H9 (cell line): Measurements from ENCODE around the gene FANCI. TPM values are rescaled to one million over a fixed set of nuclear protein-coding genes. Genes with fewer than 3 reads are reported as not detected.

ENCODE experiments used
- DNase-seq: peaks from one replicate; pipeline ENCODE4 v3.0.0-alpha.2; 2017
- H2AFZ ChIP-seq: one replicate; pipeline ENCODE4 v1.6.1; 2013; ENCODE audit warnings: mild to moderate bottlenecking, low read length, control low read depth, moderate library complexity
- H2AK5ac ChIP-seq: 2 replicates; pipeline ENCODE4 v1.6.1; 2013; ENCODE audit warnings: low read length, control low read depth, mixed read lengths; ENCODE audit not compliant: insufficient read length
- H2BK120ac ChIP-seq: one replicate; pipeline ENCODE4 v1.6.1; 2013; ENCODE audit warnings: low read depth, mild to moderate bottlenecking, low read length, control low read depth, inconsistent platforms; ENCODE audit not compliant: poor library complexity, severe bottlenecking
- H2BK12ac ChIP-seq: 2 replicates; pipeline ENCODE4 v1.6.1; 2013; ENCODE audit warnings: low read length, control low read depth, mixed read lengths, low read depth; ENCODE audit not compliant: insufficient read length
- H2BK15ac ChIP-seq: 2 replicates; pipeline ENCODE4 v1.6.1; 2013; ENCODE audit warnings: low read depth, low read length, control low read depth
- H2BK20ac ChIP-seq: one replicate; pipeline ENCODE4 v1.6.1; 2013; ENCODE audit warnings: low read depth, mild to moderate bottlenecking, low read length, control low read depth, inconsistent platforms; ENCODE audit not compliant: poor library complexity, severe bottlenecking
- H2BK5ac ChIP-seq: 2 replicates; pipeline ENCODE4 v1.6.1; 2013; ENCODE audit warnings: low read length, control low read depth, mixed read lengths; ENCODE audit not compliant: insufficient read length
- H3K14ac ChIP-seq: 2 replicates; pipeline ENCODE4 v1.6.1; 2013; ENCODE audit warnings: low read length, control low read depth; ENCODE audit not compliant: insufficient read depth
- H3K18ac ChIP-seq: 2 replicates; pipeline ENCODE4 v1.6.1; 2013; ENCODE audit warnings: low read depth, mild to moderate bottlenecking, mixed read lengths, low read length, control low read depth; ENCODE audit not compliant: insufficient read length
- H3K23ac ChIP-seq: 2 replicates; pipeline ENCODE4 v1.6.1; 2013; ENCODE audit warnings: low read length, control low read depth, mixed read lengths, low read depth; ENCODE audit not compliant: insufficient read length
- H3K23me2 ChIP-seq: 2 replicates; pipeline ENCODE4 v1.6.1; 2013; ENCODE audit warnings: low read depth, mild to moderate bottlenecking, mixed read lengths, low read length, control low read depth; ENCODE audit not compliant: insufficient read length, poor library complexity, severe bottlenecking
- H3K27ac ChIP-seq: 2 replicates; pipeline ENCODE4 v1.5.1; 2013; ENCODE audit warnings: low read length, control low read depth, mixed read lengths, low read depth; ENCODE audit not compliant: insufficient read length
- H3K27me3 ChIP-seq: 2 replicates; pipeline ENCODE4 v1.6.1; 2013; ENCODE audit warnings: low read length, control low read depth, inconsistent platforms; ENCODE audit not compliant: insufficient read depth
- H3K4ac ChIP-seq: 2 replicates; pipeline ENCODE4 v1.6.1; 2013; ENCODE audit warnings: low read depth, mild to moderate bottlenecking, control low read depth, inconsistent platforms, low read length, moderate library complexity
- H3K4me1 ChIP-seq: 2 replicates; pipeline ENCODE4 v1.6.1; 2013; ENCODE audit warnings: low read length, control low read depth, inconsistent platforms; ENCODE audit not compliant: insufficient read depth
- H3K4me2 ChIP-seq: 2 replicates; pipeline ENCODE4 v1.6.1; 2013; ENCODE audit warnings: low read length, control low read depth, mixed read lengths; ENCODE audit not compliant: insufficient read length, insufficient read depth
- H3K56ac ChIP-seq: 2 replicates; pipeline ENCODE4 v1.6.1; 2013; ENCODE audit warnings: low read depth, mild to moderate bottlenecking, mixed read lengths, low read length, control low read depth; ENCODE audit not compliant: insufficient read length
- H3K79me1 ChIP-seq: 2 replicates; pipeline ENCODE4 v1.6.1; 2013; ENCODE audit warnings: low read depth, mild to moderate bottlenecking, moderate library complexity, low read length, control low read depth, inconsistent platforms; ENCODE audit not compliant: insufficient read depth, poor library complexity, severe bottlenecking
- H3K79me2 ChIP-seq: 2 replicates; pipeline ENCODE4 v1.6.1; 2013; ENCODE audit warnings: low read length, control low read depth, inconsistent platforms; ENCODE audit not compliant: insufficient read depth
- H3K9ac ChIP-seq: 2 replicates; pipeline ENCODE4 v1.6.1; 2013; ENCODE audit warnings: low read length, control low read depth, mixed read lengths; ENCODE audit not compliant: insufficient read length; ENCODE audit errors: extremely low read depth
- H3K9me3 ChIP-seq: one replicate; pipeline ENCODE4 v1.6.1; 2013; ENCODE audit warnings: low read depth, low read length, inconsistent platforms; ENCODE audit not compliant: control insufficient read depth
- H3T11ph ChIP-seq: one replicate; pipeline ENCODE4 v1.6.1; 2013; ENCODE audit warnings: mild to moderate bottlenecking, low read length, control low read depth, inconsistent platforms
- H4K20me1 ChIP-seq: one replicate; pipeline ENCODE4 v1.6.1; 2013; ENCODE audit not compliant: control insufficient read depth, insufficient read length, insufficient read depth
- H4K5ac ChIP-seq: 2 replicates; pipeline ENCODE4 v1.6.1; 2013; ENCODE audit warnings: low read depth, mild to moderate bottlenecking, mixed read lengths, low read length, control low read depth; ENCODE audit not compliant: insufficient read length
- H4K8ac ChIP-seq: replicated peaks from 2 replicates; pipeline ENCODE4 v1.6.1; 2013; ENCODE audit warnings: low read length, control low read depth, mixed read lengths, low read depth; ENCODE audit not compliant: insufficient read length
- H4K91ac ChIP-seq: 2 replicates; pipeline ENCODE4 v1.6.1; 2013; ENCODE audit warnings: low read depth, mild to moderate bottlenecking, moderate library complexity, mixed read lengths, low read length, control low read depth; ENCODE audit not compliant: insufficient read length
- H3K27ac Mint-ChIP-seq, 3 experiments: 2 replicates in 2 of 3; 3 replicates in 1 of 3; pipeline ENCODE4 v1.8.0; 2020 to 2021; ENCODE audit warnings: mixed read lengths in 3 of 3, mild to moderate bottlenecking in 1 of 3, moderate library complexity in 1 of 3
- H3K27me3 Mint-ChIP-seq: 2 replicates; pipeline ENCODE4 v1.8.0; 2021; ENCODE audit warnings: low read depth, mild to moderate bottlenecking, moderate library complexity, mixed read lengths
- H3K36me3 Mint-ChIP-seq, 3 experiments: 2 replicates in 2 of 3; 3 replicates in 1 of 3; pipeline ENCODE4 v1.8.0; 2020 to 2021; ENCODE audit warnings: low read depth in 3 of 3, mixed read lengths in 3 of 3; ENCODE audit not compliant: insufficient read depth in 1 of 3
- H3K4me1 Mint-ChIP-seq, 2 experiments: 2 replicates each; pipeline ENCODE4 v1.8.0; 2020; ENCODE audit warnings: mixed read lengths in 2 of 2
- H3K4me3 Mint-ChIP-seq, 2 experiments: 2 replicates in 1 of 2; 3 replicates in 1 of 2; pipeline ENCODE4 v1.8.0; 2020 to 2021; ENCODE audit warnings: mild to moderate bottlenecking in 2 of 2, mixed read lengths in 2 of 2, moderate library complexity in 1 of 2
- H3K9me3 Mint-ChIP-seq, 2 experiments: 2 replicates in 1 of 2; 3 replicates in 1 of 2; pipeline ENCODE4 v1.8.0; 2020; ENCODE audit warnings: mild to moderate bottlenecking in 2 of 2, mixed read lengths in 2 of 2, moderate library complexity in 1 of 2
- WGBS: extraction: QIAGEN DNeasy Blood & Tissue Kit; methylation state at CpG from one replicate; pipeline ENCODE4 v1.1.7; 2013; ENCODE audit warnings: missing lambda C conversion rate, low lambda C conversion rate, mixed read lengths; ENCODE audit not compliant: insufficient read length; ENCODE audit errors: extremely low coverage; 5-methylcytosine and 5-hydroxymethylcytosine counted together
- total RNA-seq: library from RNA; stranded (reverse); gene quantifications from 2 replicates; pipeline ENCODE4 v1.2.1, GENCODE V29; 2021
- TF ChIP-seq, protein P1 (sequence below): fragments of 200-600 bp; sonication (generic); conservative IDR thresholded peaks from 3 replicates; pipeline ENCODE4 v1.8.0; 2021; ENCODE audit warnings: antibody characterized with exemption, mild to moderate bottlenecking

The FANCI gene
- total RNA-seq, 1 experiment from 2014 or later, result 106 TPM

DNA sequence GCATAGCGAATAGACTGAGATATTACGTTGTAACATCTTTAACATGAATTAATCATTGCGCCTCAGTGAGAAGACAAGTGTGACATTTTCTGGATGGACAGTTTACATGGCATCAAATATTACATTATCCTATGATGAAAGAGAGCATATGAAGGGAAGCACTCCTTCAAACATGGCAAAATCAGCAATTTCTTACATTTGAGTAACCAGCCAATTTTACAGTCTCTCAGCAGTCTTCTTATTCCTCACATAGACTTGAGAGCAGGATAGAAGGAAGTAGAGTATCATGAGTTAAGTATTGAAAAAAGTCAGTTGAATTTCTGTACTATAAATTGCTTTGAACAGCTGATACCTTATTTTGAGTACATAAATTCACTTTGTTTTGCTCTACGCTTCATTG lies 38.9 kb downstream of the FANCI start:
- Histone ChIP-seq H4K91ac (no peak overlapping the region), H2BK20ac (no peak overlapping the region), H3K79me1 (no peaks in the 10 kb centered on the region), H3K27me3 (no peaks in the 10 kb centered on the region), H4K5ac (no peak overlapping the region), H2AK5ac (no peak overlapping the region), H3K27ac (no peak overlapping the region), H3T11ph (no peak overlapping the region), H2BK120ac (no peak overlapping the region), H3K56ac (no peak overlapping the region), H3K4ac (no peak overlapping the region), H3K9ac (no peak overlapping the region), H4K20me1 (no peaks in the 10 kb centered on the region), H2BK15ac (no peak overlapping the region), H3K79me2 (no peaks in the 10 kb centered on the region), H3K18ac (no peak overlapping the region), H3K4me1 (no peaks in the 10 kb centered on the region), H2AFZ (no peak overlapping the region), H3K23me2 (no peaks in the 10 kb centered on the region), H3K14ac (no peak overlapping the region), H4K8ac (no peak overlapping the region), H3K4me2 (no peak overlapping the region), H3K23ac (no peak overlapping the region), H2BK5ac (no peak overlapping the region), H3K9me3 (no peaks in the 10 kb centered on the region), H2BK12ac (no peak overlapping the region)
- no peak overlapping the region for H3K4me3 Mint-ChIP-seq
- no peak overlapping the region for H3K27ac Mint-ChIP-seq
- H3K27me3 Mint-ChIP-seq, result no peaks in the 10 kb centered on the region
- H3K9me3 Mint-ChIP-seq, result peaks cover 2 to 3% of the 10 kb centered on the region in 2 experiments; a peak in 2 of 5 replicates
- H3K4me1 Mint-ChIP-seq, result no peaks in the 10 kb centered on the region
- H3K36me3 Mint-ChIP-seq, result peaks cover 43 to 77% (median 76%) of the 10 kb centered on the region in 3 experiments
- TF ChIP-seq, protein P1, sequence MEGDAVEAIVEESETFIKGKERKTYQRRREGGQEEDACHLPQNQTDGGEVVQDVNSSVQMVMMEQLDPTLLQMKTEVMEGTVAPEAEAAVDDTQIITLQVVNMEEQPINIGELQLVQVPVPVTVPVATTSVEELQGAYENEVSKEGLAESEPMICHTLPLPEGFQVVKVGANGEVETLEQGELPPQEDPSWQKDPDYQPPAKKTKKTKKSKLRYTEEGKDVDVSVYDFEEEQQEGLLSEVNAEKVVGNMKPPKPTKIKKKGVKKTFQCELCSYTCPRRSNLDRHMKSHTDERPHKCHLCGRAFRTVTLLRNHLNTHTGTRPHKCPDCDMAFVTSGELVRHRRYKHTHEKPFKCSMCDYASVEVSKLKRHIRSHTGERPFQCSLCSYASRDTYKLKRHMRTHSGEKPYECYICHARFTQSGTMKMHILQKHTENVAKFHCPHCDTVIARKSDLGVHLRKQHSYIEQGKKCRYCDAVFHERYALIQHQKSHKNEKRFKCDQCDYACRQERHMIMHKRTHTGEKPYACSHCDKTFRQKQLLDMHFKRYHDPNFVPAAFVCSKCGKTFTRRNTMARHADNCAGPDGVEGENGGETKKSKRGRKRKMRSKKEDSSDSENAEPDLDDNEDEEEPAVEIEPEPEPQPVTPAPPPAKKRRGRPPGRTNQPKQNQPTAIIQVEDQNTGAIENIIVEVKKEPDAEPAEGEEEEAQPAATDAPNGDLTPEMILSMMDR, result no peak
- no peak for DNase-seq
- no CpG with 5 or more reads among the region's 4 CpGs for WGBS
